ENCODE results near the gene GRK3.
A peak's percentile ranks its signal among the peaks of the same experiment; 100 is the strongest.
"Not testable (repeated sequence)": the region's sequence is repeated elsewhere in the genome, so short reads cannot be mapped to it uniquely, and the experiment has no call there.

The GRK3 gene

DNA sequence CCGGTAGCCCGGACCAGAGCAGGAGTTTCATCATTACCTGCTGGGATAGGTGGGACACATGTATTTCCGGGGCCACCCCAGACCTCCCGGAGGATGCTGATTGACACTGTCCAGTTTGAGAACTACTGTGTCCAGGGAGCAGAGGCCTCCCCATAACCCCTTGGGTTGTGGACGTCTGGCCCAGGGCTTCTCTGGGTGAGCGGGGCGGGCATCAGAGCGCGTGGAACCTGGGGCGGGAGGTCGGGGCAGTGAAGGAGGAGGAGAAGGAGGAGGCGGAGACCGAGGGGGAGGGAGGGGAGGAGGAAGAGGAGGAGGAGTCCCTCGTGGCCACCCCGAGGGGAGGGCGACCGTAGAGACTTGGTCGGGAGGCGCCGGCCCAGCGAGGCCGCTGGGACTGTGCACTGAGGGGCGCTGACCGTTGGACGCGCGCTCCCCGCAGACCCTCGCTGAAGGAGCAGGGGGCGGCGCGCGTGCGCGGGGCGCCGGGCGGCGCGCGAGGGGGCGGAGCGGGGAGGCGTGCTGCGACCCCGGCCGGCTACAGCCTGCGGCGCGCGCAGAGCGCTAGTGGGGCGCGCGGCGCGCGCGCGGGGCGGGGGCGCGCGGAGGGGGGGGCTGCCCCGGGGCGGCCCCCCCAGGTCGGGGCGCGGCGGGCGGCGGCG is at the start of gene GRK3:
GRK3 (plus strand) TSS at position 356 of the 659 bp plus-strand sequence. CDS start 366 bp downstream, outside the sequence.
- peak; percentile 31 to 56 (median 51) for DNase-seq (ENCODE audit: low read depth in 3 of 3)

DNA sequence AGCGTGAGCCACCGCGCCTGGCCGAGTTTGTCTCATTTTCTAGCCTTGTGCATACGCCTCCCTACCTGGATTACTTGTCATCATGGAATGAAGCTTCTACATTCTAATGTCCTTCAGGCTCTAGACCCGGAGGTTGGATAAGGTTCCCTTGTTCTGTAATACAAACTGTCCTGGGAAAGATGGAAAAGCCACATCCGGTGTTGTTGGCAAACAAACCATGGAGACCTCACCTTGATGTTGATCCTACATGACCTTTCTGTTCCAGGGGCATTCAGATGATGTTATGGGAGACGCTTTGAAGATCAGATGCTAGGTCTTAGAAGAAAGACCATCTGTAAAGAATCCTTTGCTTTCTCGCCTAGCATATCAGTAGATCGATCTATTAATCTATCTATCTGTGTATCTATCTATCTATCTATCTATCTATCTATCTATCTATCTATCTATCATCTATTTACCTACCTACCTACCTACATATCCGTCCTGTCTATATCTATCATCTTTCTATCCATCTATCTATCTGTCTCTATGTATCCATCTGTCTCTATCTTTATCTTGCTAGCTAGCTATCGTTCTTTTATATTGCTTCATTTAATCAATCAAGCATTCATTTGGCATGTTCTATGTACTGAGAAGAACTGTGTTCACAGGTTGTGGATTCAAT is 46.3 kb upstream of the GRK3 start:
- DNase-seq (ENCODE audit: low read depth in 3 of 3): no peak

DNA sequence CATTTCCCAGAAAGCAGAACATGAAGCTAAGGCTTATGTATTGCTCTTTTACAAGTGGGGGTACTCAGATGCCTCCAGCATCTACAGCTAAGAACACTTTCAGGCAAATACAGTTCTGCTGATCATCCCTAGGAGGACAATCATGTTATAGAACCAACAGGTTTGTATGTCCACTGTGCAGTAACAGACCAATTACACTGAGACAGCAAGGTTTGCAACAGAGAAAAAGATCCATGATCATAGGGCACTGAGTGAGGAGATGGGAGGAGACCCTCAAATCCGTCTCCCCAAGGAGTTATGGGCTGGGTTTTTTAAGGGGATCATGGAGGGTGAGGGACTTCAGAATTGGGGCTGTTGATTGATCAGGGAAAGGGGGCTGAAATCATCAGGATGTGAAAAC is 39.1 kb upstream of the GRK3 start:
- no peak for DNase-seq (ENCODE audit: low read depth in 3 of 3)

DNA sequence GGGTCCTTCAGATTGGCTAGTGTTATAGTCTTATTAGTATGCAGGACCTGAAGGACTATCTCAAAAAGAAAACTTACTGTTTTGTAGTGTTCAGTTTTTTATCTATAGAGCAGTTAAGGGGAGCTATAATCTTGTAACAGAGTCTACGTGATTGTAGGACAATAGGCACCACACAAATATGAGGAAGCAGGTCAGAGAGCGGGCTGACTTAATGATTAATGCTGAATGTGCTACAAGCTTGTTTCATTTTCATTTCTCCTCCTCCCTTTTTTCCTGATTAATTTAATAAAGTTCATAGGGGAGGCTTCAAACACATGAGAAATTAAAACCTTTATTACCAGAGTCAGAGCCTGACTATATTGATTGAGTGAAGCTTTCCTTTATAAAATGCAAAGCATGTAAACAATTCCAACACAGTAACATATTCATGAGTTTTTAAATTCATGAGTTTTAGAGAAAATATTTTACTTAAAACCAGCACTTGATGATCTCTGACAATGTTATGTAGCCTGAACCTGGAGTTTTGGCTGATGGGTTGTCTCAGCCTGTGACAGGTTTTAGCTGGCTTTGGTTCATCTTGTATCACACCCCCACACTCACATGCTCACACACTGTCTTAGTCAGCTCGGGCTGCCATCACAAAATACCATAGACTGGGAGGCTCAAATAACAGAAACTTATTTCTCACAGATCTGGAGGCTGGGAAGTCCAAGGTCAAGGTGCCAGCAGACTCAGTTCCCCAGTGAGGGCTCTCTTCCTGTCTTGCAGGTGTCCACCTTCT is 38.5 kb upstream of the GRK3 start:
- not testable (repeated sequence) for DNase-seq (ENCODE audit: low read depth in 3 of 3)

DNA sequence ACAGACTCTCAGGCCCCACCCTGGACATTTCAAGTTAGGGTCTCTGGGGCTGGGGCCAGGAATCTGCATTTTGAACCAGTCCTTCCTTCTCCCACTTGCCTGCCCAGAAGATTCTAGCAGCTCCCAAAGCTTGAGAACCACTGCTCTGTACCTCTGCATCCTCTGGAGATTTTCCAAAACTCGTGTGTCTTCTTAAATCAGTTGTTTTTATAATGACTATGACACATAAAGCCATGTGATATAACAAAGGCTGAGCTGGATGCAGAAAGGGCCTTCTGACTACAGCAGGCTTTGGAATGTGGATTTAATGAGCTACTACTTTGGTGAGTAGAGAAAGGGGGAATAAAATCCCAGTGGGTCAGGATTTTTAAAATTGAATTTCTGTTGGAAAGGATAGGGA is 37.5 kb upstream of the GRK3 start:
- not testable (repeated sequence) for DNase-seq (ENCODE audit: low read depth in 3 of 3)

DNA sequence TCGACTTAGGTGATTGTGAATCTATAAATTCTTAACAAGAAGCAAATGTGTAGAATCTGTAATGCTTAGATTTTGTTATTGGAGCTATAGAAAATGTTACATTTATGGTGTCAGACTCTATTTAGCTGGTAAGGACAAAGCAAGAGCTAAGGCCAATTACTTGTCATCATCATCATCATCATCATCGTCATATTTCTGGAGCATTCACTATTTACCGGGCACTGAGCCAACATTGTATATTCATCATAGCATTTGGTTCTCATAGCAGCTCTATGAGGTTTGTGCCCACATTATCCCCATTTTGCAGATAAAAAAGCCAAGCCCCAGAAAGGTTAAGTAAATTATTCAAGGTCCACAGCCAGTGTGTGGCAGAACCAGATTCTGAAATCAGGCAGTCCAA is 36.4 kb upstream of the GRK3 start:
- DNase-seq (ENCODE audit: low read depth in 3 of 3): not testable (repeated sequence)

DNA sequence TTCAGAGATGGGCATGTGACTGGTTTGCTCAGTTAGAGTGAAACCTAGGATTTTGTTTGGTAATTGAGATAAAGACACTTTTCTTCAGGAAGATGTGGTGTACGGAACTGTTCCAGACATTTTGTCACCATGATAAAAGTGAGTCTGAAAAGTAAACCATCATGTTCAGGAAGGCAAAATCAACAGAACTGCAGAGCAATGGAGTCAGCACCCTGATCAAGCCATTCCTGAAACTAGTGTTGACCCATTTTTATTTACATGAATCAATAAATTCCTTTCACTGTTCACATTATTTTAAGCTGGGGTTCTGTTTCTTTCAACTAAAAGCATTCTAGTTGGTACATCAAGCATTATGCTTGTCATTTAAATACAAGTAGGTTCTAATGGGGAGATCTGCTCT is 35.4 kb upstream of the GRK3 start:
- not testable (repeated sequence) for DNase-seq (ENCODE audit: low read depth in 3 of 3)

DNA sequence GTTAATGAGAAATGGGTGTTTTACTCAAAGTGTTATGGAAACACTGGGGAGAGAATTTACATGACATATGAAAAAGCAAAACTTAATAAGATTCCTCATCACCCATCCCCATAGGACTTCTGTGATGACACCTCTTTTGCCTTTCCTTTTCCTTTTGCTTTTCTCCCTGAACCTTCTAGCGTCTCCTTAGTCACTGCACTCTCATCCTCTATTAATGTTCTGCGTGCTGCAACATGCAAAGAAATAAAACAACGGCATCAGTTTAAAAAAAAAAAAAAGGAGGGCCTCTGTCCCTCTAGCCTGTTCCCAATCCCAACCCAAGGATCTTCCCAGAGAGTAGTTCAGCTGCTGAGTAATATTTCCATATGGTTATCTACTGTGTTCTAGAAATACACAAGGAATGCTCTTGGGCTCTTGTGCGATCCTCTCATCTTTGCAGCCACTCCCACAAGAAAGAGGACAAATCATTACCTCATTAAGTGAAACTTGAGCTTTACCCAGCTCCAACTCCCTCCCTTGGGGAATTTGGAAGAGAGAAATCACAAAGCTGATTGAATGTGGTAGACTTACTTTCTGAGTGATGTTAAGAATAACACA is 34.8 kb upstream of the GRK3 start:
- not testable (repeated sequence) for DNase-seq (ENCODE audit: low read depth in 3 of 3)

DNA sequence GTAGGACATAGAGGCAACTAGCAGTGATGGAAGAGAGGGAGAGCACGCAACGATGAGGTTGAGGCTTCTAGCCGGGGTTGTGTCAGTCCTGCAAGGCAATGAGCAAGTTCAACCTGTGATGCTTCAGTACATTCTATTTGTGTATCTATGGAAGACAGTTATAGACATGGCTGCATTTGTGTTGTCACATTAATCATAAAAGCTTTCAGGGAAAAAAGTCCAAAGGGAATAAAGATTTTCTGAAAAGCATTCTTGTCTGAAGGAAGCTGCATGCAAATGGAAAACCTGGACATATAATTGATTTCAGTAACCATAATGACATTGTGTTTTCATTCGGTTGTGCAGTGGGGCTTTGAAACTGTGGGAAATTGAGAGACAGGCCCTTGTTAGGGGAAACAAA is 32.8 kb upstream of the GRK3 start:
- not testable (repeated sequence) for DNase-seq (ENCODE audit: low read depth in 3 of 3)

DNA sequence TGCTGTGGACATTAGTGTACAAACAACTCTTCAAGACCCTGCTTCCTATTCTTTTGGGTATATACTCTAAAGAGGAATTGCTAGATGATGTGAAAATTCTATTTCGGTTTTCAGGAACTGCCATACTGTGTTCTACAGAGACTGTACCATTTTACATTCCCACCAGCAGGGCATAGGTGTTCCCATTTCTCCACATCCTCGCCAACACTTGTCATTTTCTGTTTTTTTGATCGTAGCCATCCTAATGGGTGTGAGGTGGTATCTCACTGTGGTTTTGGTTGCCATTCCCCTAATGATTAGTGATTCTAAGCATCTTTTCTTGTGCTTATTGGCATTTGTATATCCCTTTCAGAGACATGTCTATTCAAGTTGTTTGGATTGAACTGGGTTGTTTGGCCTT is 29.8 kb upstream of the GRK3 start:
- no peak for DNase-seq (ENCODE audit: low read depth in 3 of 3)

DNA sequence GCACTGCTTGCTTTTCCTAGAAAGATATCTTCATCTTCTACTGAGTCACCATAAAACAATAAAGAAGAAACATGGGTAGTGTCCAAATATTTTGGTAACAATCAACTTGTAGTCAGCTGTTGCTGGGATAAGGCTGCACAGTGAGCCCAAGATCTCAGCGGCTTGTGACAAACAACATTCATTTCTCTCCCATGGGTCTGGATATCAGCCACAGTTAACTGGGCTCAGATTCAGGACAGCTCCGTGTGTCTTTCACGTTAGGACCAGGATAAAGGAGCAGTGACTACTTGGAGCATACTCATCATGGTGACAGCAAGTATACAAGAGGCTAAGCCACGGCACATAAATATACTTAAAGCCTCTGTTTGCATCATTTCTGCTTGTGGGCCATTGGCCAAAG is 27.9 kb upstream of the GRK3 start:
- DNase-seq (ENCODE audit: low read depth in 3 of 3): no peak

DNA sequence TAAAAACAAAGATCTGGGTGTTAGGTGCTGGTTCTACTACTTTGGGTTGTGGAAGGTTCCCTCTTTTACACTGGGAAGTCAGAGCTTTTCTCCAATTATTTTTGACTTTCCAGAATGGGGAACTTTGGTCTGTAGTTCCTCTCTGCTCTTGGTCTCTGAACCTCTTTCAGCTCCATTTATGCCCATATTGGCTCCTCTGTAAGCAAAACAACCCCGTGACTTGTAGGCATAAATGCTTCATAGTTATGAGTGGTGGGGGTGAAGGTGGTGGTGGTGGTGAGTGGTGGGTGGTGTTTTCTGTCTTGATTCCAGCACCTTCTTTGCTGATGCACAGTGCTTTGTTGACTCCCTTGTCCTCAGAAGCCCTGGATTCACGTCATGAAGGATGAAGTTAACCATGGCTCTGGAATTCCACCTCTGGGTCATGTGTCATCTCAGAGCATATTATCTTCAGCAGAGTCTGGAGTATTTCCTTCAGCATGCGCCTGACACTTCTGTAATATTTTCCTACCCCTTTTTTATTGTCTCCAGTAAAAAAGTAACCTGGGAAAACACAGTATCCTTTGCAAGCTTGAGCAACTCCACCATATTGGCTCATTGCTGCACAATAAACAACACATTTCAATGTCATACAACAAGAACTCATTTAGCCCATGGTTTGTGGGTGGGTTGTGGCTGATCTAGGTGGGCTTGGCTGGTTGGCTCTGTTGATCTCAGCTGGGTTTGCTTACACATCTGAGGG is 24.1 kb upstream of the GRK3 start:
- no peak for DNase-seq (ENCODE audit: low read depth in 3 of 3)

DNA sequence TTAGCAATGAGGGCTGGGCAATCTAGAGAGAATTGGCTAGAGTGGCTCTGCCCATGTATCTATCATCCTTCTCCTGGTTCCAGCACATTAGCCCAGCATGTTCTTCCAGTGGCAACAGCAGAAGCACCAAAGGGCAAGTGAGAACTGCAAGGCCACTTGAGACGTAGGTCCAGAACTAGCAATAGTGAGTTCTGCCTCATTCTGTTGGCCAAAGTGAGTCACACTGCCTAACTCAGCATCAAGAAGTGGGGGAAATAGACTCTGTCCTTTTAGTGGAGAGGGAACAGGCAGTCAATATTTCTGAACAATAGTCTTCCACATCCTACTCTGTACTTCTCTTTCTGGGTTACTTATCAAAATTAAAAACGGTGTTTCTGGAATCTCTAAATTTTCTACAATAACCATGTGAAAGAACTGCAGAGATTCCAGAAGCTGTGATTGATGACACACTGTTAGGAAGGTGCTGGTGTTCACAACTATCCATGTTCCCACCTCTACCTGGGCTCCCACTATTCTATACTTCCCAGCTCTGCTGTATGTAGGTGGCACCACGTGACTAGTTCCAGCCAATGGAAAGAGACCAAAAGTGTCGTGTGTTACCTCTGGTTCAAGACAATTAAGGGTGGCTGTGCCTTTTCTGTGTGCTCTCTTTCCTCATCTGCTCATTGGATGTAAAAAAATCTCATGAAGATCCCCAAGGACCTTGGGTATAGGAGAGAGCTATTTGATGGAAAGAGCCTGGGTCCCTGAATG is 23.4 kb upstream of the GRK3 start:
- DNase-seq (ENCODE audit: low read depth in 3 of 3): no peak

DNA sequence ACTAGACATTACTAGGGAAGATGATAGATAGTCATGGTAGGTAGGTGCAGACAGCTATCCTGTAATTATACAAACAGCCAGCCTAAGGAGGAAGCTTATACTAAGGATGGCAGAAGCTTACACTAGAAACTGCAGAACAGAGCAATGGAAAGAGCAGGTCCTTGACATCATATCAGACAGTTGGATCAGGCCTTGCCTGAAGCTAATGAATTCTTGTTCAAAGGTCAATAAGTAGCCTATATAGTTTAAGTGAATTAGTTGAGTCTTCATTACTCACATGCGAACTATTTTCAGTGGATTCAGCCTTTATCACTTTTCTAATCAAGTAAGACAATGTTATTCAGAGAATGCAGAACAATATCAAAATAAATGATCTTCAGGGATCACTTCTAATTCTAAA is 22.3 kb upstream of the GRK3 start:
- no peak for DNase-seq (ENCODE audit: low read depth in 3 of 3)

DNA sequence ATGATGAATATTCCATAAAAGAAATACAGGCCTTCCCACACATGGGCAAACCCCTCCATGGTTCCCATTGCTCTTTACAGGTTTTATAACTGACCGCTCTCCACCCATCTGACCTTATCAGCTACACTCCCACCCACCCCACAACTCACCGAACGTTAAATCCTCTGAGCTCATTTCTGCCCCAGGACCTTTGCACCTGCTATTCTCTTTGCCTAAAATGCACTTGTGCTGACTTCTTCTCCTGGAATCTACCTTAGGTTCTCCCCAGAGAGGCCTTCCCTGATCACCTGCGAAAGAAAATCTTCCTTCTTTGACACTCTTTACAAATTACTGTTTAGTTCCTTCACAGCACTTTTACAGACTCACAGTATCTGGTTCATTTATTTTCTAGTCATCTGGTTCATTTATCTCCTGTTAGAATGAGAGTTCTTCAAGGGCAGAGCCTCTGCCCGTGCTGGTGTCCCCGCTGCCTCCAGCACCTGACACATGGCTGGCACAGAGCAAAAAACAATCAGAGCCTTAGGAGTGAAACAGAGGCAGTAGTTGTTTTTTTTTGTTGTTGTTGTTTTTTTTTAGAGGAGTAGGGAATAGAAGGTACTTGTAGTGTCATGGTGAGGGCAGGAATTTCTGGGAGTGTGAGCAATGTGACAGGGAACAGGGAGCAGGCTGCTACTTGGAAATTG is 21.6 kb upstream of the GRK3 start:
- DNase-seq (ENCODE audit: low read depth in 3 of 3): no peak

DNA sequence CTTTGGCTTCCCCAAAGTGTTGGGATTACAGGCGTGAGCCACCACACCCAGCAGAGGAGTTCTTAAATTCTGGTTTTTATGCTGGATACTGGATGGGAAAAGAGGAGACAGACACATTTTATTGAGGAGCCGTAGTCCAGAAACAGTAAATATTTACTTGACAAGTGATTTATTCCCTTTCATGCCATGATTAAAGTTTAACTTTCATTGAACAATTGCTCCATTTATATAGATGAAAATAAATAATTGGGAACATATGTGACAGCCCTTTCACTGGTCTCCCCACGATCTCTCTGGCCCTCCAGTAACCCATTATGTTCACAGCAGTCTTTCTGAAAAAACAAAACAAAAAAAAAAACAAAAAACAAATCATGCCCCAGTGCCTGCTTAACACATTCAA is 19.3 kb upstream of the GRK3 start:
- DNase-seq (ENCODE audit: low read depth in 3 of 3): no peak

DNA sequence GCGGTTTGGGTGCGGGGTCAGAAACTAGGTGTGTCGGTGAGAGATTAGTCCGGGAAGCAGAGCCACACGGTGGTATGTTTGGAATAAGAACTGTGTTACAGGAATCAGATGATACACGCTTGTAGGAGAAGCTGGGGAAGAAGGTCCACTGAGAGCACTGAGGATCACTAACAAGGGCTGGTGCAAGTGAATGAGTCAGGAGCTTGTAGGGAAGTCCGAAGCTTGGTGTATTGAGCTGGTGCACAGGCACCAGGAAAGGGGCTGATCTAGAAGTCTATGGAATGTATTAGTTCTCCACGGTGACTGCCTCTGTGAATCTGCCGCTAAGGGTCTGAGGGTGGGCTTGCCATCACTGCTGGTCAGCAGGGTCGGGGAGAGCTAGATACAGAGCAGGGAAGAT is 18.8 kb upstream of the GRK3 start:
- DNase-seq (ENCODE audit: low read depth in 3 of 3): no peak

DNA sequence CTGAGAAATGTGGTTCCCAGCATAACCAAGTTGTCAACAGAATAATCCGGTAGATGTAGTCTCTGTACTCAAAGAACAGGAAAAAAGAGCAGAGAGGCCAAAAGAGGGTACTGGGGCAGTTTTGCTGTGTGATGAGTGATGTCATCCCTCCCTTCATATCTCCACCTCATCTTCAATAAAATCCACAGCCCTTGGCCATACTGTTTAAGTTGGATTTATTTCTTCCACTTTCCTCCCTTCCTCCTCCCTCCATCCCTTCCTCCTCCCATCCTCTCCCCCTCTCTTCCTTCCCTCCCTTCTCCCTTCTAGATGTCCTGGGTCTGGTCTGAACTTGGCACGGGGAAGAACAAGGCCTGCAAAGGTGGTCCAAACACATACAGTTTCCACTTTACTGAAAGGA is 18.2 kb upstream of the GRK3 start:
- DNase-seq (ENCODE audit: low read depth in 3 of 3): no peak

DNA sequence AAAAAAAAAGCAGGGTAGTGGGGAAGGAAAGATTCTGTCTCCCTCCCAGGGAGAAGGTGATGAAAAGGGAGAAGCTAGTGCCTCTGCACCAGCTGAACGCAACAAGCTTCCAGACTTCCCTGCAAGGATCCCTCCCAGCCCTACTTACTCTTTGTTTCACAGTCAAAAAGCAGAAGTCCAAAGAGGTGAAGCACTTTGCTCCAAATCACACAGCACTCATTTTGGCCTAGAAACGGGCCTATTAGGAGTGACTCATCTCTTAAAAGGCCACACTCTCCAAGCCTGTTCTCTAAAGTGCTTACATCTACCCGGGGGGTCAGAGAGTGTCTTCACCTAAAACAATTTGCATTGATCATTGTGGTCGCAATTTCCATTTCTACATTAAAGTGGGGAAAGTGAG is 17.7 kb upstream of the GRK3 start:
- no peak for DNase-seq (ENCODE audit: low read depth in 3 of 3)

DNA sequence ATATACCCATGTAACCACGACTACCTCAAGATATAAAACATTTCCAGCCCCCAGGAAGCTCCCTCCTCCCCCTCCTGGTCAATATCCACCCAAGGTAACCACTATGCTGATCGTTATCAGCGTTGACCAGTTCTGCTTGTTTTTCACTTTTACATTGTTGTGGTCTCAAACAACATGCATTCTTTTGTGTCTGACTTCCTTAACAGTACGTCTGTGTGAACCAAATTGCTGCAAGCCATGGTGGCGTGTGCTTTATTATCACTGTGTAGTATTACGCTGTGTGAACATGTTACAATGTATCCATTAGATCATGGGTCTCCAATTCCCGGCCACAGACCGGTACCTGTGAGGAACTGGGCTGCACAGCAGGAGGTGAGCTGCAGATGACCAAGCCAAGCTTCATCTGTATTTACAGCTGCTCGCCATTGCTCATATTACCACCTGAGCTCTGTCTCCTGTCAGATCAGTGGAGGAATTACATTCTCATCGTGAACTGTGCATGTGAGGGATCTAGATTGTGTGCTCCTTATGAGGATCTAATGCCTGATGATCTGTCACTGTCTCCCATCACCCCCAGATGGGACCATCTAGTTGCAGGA is 15.5 kb upstream of the GRK3 start:
- DNase-seq (ENCODE audit: low read depth in 3 of 3): no peak

Measured in stimulated activated CD4-positive, alpha-beta T cell treated with anti-CD3 and anti-CD28 coated beads, TNF-alpha, amount 100 ng/mL, for 4 hours (primary cell).